HAP-1 (cell line): ENCODE data around the gene TCF20.

ENCODE experiments used
- DNase-seq, 2 experiments: peaks; one replicate each; pipeline ENCODE4 v3.0.0-alpha.2; 2016 to 2020; ENCODE audit warnings: low spot score in 2 of 2
- H3K27me3 ChIP-seq: fragments of 250-450 bp; sonication (Bioruptor Pico); 2 replicates; pipeline ENCODE4 v1.5.1; 2020; ENCODE audit warnings: low read depth, mild to moderate bottlenecking, moderate library complexity
- H3K36me3 ChIP-seq: fragments of 250-450 bp; sonication (Bioruptor Pico); replicated peaks from 2 replicates; pipeline ENCODE4 v1.5.1; 2020; ENCODE audit warnings: mild to moderate bottlenecking
- H3K4me1 ChIP-seq: fragments of 250-450 bp; sonication (Bioruptor Pico); 2 replicates; pipeline ENCODE4 v1.5.1; 2020; ENCODE audit warnings: mild to moderate bottlenecking
- H3K4me3 ChIP-seq: fragments of 250-450 bp; sonication (Bioruptor Pico); 2 replicates; pipeline ENCODE4 v1.5.1; 2020; ENCODE audit warnings: mild to moderate bottlenecking, moderate library complexity
- H3K9me3 ChIP-seq: fragments of 250-450 bp; sonication (Bioruptor Pico); 2 replicates; pipeline ENCODE4 v1.5.1; 2020; ENCODE audit warnings: mild to moderate bottlenecking, moderate library complexity
- in situ Hi-C: fragments of 300-500 bp; cut with MboI; formaldehyde crosslinking; loops from 3 replicates; pipeline ENCODE4 v1.14.3; 2020; ENCODE audit warnings: low sequenced_read_pairs, inconsistent platforms, mixed read lengths

The TCF20 gene

DNA sequence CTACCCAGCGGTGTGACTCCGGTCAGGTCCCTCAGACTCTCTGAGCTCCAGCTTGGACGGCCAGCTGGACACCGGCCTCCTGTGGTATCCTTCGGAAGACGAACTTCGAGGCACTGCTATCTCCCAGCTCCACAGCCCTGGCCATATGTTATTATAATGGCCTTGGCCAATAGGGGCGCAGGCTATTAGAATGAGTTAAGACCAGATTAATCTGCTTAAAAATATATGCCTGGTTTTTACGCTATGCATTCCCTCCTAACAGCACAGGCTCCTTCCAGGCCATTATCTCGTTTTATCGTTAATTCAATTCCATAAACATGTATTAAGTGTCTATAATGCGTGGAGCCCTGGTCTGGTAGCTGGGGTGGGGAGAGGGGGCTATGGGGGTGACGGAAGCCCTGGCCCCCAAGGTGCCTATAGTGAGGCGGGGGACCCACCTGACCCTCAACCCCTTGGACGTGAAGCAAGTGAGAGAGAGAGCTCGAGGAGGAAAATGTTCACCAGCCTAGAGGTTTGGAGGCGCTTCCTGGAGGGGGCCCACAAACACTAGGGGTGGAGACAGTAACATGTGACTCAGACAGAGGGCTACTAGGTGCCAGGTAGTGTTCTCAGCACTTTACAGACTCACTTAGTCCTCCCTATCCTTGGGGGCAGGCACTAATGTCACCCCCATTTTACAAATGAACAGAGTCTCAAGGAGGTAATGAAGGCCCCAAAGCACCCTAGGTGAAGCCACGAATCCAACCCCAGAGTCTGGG is 37.5 kb upstream of the TCF20 start:
- Histone ChIP-seq H3K36me3 (no peaks in the 10 kb centered on the region), H3K27me3 (no peaks in the 10 kb centered on the region), H3K4me3 (no peak overlapping the region), H3K4me1 (no peaks in the 10 kb centered on the region), H3K9me3 (no peaks in the 10 kb centered on the region)
- no peak for DNase-seq
- in situ Hi-C loops: no loop called here

DNA sequence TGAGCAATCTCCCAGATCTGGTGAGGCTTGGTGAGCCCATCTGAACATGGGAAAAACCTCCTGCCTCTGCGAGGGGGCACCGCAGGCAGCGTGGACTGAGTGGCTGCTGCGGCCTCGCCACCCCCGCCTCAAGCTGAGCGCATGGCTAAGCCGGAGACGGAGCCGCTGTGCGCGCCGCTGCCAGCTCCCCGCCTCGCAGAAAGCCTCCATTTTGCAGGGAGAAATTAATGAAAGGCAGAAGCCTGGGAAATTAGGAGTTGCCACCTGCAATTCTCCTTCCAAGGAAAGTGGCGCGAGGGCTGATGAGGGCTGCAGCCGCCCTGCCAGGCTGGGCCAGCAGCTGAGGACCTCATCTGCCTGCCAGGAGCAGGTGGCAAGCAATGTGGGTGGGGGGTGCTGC is 35.6 kb upstream of the TCF20 start:
- Histone ChIP-seq H3K9me3 (no peaks in the 10 kb centered on the region), H3K4me1 (no peaks in the 10 kb centered on the region), H3K4me3 (no peak overlapping the region), H3K27me3 (no peaks in the 10 kb centered on the region), H3K36me3 (no peaks in the 10 kb centered on the region)
- DNase-seq: no peak
- in situ Hi-C loops: no loop called here

DNA sequence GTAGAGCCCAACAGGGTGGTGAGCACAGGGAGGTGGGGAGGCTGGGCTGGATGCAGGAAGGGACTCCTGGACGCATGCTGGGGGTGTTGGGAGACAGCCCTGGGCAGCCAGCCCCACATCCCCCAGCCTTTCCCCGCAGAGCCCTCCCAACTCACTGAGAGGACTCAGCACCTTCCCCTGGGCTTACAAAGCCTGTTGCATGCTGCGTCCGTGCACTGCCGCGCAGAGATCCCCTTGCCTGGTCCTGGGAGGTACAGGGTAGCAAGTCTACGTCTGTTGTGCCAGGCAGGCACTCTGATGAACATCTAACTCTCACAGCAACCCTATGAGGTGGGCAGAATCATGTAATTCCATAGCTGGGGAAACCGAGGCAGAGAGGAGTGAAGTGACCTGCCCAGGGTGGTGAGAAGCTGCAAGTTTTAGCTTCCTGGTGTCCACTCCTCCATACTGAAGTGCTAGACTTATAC is 33.9 kb upstream of the TCF20 start:
- Histone ChIP-seq H3K36me3 (no peaks in the 10 kb centered on the region), H3K27me3 (no peaks in the 10 kb centered on the region), H3K4me1 (peaks cover 5% of the 10 kb centered on the region; the same call in 1 of the 2 replicates), H3K4me3 (no peak overlapping the region), H3K9me3 (no peaks in the 10 kb centered on the region)
- DNase-seq: no peak
- in situ Hi-C loops: no loop called here

DNA sequence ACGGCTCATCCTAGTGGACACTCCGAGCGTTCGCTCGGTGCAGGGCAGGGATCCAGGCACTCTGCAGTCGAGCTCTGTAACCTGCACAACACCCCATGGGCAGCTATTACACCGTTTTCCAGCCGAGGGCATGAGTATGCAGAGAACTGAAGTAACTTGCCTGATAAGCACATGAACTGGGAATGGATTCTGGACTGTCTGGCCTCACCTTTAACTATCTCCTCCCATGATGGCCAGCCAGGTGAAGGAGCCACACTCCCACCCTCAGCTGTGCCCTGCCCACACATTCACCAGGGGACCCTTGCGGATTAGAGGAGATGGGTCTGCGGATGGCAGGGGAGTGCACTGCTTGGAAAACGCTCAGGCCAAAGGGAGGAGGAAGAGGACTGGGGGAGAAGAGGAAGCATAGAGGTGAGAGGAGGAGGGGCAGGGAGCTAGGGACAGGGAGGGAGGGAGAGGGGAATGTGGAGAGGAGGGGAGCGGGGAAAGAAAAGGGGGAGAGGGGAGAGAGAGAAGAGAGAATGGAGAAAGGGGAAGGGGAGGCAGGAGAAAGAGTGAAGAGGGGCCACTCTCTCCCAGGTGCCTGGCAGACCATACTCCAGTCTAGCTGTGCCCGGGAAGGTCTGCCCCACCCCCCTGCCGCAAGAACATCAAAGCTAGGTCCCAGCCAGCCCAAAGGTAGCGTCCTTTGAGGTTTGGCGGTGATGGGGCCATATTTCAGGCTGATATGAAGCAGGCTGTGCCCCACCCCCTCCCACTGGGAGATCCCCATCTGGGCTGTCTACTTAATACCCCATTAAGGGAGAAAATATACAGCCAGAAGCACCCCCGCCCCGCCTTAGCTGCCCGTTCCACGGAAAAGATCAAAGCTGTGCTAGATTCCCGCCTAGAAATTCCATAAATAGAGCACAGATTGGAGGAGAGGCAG is 33.2 kb upstream of the TCF20 start:
- no peaks in the 10 kb centered on the region for H3K27me3 ChIP-seq
- no peaks in the 10 kb centered on the region for H3K36me3 ChIP-seq
- in situ Hi-C loops: no loop called here
- DNase-seq: no peak
- H3K4me1 ChIP-seq: peaks cover 5% of the 10 kb centered on the region; the same call in 1 of the 2 replicates
- H3K4me3 ChIP-seq: no peak overlapping the region
- no peaks in the 10 kb centered on the region for H3K9me3 ChIP-seq

DNA sequence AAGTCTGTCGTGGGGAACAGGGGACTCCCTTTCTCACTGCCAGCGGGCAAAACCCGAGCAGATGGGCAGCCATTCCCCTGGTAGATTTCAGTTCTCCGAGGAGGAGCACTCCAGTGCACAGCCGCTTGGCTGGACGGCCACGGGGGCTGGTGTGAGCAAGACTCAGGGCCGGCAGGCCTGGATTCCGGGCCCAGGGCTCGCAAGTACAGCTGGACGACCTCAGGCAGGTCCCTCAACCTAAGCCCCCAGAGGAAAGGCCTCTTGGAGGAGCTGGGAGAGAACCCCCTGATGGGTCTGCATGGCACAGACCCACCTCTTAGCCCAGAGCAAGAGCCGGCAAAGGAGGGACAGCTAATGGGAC is 31.3 kb upstream of the TCF20 start:
- H3K36me3 ChIP-seq: no peaks in the 10 kb centered on the region
- in situ Hi-C loops: no loop called here
- no peak for DNase-seq
- H3K9me3 ChIP-seq: no peaks in the 10 kb centered on the region
- no peaks in the 10 kb centered on the region for H3K27me3 ChIP-seq
- H3K4me1 ChIP-seq: peaks cover 5% of the 10 kb centered on the region; the same call in 1 of the 2 replicates
- H3K4me3 ChIP-seq: no peak overlapping the region

DNA sequence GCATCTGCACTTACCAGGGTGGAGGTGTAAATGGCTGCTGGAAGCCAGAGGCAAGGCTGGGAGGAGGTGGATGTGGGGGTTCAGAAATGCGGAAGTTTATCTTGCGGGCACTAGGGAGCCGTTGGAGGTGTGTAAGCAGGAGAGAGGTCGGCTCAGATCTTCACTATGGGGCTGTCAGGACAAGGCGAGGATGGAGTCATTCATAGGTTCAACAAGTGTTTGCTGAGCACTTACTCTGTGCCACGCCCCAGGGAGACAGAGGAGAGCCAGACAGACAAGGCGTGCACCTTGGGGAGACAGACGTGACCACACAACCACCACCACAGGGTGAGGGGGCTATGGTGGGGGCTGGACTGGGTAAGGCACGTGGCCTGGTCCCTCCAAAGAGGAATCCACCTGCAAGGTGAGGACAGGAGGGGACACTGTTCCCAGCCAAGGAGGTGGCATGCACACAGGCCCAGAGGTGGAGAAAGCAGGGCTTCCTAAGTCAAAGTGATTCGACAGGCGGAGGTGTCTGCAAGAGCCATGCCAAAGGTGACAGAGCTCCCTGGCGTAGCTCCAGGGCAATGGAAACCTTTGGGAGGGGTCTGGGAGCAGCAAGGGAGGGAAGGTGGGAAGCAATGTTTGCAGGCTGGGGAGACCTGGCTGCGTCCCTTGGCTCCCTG is 30.8 kb upstream of the TCF20 start:
- DNase-seq: no peak
- Histone ChIP-seq H3K4me3 (no peak overlapping the region), H3K9me3 (no peaks in the 10 kb centered on the region), H3K27me3 (no peaks in the 10 kb centered on the region), H3K4me1 (peaks cover 5% of the 10 kb centered on the region; the same call in 1 of the 2 replicates), H3K36me3 (no peaks in the 10 kb centered on the region)
- in situ Hi-C loops: no loop called here

DNA sequence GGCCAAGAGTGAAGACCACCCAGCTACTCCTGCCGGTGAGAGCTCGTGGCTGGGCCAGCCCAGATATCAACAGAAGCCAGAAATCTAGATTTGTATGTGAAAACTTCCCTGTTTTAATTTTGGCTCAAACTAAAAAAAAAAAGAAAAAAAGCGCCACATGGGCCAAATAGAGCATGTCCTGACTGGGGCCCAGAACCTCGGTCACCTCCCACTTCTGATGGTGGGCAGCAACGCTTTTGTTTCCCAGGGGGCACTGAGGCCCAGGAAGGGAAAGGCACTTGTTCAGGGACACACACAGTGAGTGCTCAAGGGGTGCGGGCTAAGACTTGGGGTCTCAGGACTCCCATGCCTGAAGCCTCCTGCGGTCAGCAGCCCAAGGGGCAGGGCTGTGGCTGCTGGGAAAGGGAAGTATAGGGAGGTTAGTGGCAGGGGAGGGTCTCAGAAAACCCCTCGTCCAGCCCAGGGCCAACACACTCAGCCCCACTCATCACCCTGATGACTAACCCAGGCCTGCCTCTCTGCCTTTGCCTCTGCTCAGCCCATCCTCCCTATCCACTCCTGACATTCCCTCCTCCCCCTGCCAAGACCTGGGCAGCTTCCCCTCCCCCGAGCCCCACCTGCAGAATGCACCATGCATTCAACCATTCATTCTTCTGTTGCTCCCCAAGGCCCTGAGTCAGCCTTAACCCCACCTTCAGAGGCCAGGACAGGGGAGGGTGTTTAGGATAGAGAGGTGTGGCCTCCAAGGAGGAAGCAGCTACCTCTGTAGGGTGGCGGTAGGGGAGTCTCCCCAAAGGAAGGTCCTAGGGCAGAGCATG is 30.0 kb upstream of the TCF20 start:
- no peak for DNase-seq
- in situ Hi-C loops: no loop called here
- H3K9me3 ChIP-seq: no peaks in the 10 kb centered on the region
- no peaks in the 10 kb centered on the region for H3K27me3 ChIP-seq
- no peak overlapping the region for H3K4me3 ChIP-seq
- H3K36me3 ChIP-seq: no peaks in the 10 kb centered on the region
- peaks cover 5% of the 10 kb centered on the region; the same call in 1 of the 2 replicates for H3K4me1 ChIP-seq

DNA sequence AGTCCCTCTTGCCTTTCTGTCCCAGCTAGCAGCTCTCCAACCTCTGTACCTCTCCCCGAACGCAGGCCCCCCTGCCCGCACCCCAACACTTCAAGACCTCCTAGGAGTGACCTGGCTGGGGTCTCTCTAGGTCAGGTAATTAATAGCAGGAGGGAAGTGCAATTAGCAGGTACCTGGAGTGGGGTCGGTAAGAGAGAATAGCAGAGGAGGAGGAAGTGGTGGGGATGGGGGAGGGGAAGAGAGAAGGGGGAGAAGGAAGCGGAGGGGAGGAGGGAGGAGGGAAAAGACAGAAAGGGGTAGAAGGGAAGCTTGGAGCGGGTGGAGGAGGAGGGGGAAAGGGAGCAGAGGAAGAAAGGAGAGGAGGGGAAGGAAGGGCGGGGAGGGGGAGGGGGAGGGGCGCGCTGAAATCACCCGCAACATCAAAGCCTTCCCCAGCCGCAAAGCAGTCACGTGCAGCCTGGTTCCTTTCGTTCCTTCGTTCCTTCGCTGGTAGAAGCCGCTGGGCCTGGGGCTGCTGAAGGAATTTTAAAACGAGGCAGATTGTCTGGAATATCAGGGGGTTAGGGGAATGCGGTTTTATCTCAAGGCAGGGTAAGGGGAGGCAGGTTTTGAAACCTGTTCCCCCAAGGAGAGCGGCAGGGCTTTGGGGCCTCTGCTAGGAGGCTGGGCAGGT is 29.3 kb upstream of the TCF20 start:
- H3K36me3 ChIP-seq: no peaks in the 10 kb centered on the region
- peaks cover 5% of the 10 kb centered on the region; the same call in 1 of the 2 replicates for H3K4me1 ChIP-seq
- in situ Hi-C loops: no loop called here
- no peaks in the 10 kb centered on the region for H3K9me3 ChIP-seq
- H3K4me3 ChIP-seq: no peak overlapping the region
- peak in 1 of 2 experiments; percentile 44 for DNase-seq
- no peaks in the 10 kb centered on the region for H3K27me3 ChIP-seq

DNA sequence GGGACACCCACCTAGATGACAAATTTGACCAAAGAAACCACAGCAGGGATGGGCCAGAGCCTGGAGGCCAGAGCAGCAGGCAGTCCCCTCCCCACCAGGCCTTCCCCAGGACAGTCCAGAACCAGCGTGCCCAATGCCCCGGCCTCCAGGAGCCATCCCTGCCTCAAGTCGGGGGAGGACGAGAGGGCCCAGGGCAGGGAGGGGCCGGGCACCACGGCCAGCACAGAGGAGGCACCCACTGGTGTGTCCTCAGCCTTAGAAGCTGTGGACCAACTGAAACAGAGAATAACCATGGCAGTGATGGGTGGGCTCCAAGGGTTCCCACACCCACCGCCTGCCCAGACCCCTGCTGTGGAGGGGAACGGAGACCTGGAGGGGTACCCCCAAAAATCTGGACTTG is 28.3 kb upstream of the TCF20 start:
- H3K36me3 ChIP-seq: no peaks in the 10 kb centered on the region

DNA sequence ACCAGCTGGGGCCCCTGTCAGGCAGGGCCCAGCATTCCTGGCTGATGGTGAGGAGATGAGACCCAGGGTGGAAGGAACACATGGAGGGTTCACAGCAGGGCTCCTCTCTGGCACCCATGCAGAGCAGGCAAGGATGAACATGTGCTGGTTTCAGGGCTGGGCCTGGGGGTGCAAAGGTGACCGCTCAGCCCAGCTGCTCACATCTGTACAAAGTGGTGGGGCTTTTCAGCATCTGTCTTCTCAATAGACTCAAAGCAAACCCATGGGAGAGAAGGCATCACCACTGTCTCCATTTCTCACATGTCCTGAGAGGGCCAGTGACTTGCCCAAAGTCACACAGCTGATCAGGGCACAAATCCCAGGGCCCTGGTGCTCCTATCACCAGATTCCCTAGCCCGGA is 27.3 kb upstream of the TCF20 start:
- no peak overlapping the region for H3K4me3 ChIP-seq
- in situ Hi-C loops: no loop called here
- H3K36me3 ChIP-seq: no peaks in the 10 kb centered on the region
- H3K27me3 ChIP-seq: no peaks in the 10 kb centered on the region
- DNase-seq: no peak
- no peaks in the 10 kb centered on the region for H3K9me3 ChIP-seq
- H3K4me1 ChIP-seq: peaks cover 5% of the 10 kb centered on the region; the same call in 1 of the 2 replicates

More for the DNA sequence above, 28.3 kb upstream of the TCF20 start:
- no peaks in the 10 kb centered on the region for H3K27me3 ChIP-seq
- no peaks in the 10 kb centered on the region for H3K9me3 ChIP-seq
- peaks cover 5% of the 10 kb centered on the region; the same call in 1 of the 2 replicates for H3K4me1 ChIP-seq
- DNase-seq: no peak
- H3K4me3 ChIP-seq: no peak overlapping the region
- in situ Hi-C loops: no loop called here

DNA sequence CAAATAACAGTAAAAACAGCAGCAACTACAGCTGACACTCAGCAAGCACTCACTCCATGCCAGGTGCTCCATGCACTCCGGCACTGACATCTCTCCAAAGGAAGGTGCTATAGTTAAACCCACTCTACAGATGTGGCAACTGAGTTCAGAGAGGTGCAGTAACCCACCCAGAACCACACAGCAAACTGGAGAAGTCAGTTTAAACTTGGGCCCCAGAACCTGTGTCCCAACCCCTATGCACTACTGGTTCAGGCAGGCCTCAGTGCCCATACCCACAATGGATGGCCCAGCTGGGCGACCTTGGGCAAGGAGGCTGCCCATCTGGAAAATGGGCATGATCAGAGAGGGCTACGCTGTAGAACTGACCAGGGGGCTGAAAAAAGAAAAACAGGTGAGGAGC is 26.4 kb upstream of the TCF20 start:
- Histone ChIP-seq H3K27me3 (no peaks in the 10 kb centered on the region), H3K36me3 (no peaks in the 10 kb centered on the region), H3K4me3 (no peak overlapping the region), H3K9me3 (no peaks in the 10 kb centered on the region), H3K4me1 (peaks cover 5% of the 10 kb centered on the region; the same call in 1 of the 2 replicates)
- in situ Hi-C loops: no loop called here
- DNase-seq: no peak

DNA sequence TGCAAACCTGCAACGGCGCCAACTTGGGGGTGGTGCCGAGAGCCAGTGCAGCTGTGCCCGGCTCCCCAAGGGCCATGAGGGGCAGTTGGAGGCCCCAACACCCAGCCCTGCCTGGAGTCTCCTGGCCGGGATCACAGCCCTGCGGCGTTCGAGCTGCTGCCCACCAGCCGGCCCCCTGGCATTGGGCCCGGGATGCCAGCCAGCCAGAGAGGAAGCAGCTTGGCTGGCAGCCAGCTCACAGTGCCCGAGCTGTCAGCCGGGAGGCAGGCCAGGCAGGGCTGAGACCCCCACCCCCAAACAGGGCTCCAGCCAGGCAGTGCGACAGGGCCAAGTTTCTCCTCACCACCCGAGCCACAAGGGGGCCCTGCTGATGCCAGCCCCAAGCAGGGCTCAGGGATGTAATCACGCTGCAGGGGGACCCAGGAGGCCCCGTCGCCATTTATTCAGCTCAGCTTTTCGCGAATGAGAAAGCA is 26.0 kb upstream of the TCF20 start:
- H3K4me1 ChIP-seq: peaks cover 5% of the 10 kb centered on the region; the same call in 1 of the 2 replicates
- H3K36me3 ChIP-seq: no peaks in the 10 kb centered on the region
- no peaks in the 10 kb centered on the region for H3K27me3 ChIP-seq
- DNase-seq: no peak
- H3K4me3 ChIP-seq: no peak overlapping the region
- no peaks in the 10 kb centered on the region for H3K9me3 ChIP-seq
- in situ Hi-C loops: no loop called here
